ENCODE results near the gene SEZ6L. TPM values are rescaled to one million over a fixed set of nuclear protein-coding genes. Genes with fewer than 3 reads are reported as not detected.

Gene SEZ6L
- total RNA-seq, 1 experiment from 2014 or later, result 0.13 TPM

DNA sequence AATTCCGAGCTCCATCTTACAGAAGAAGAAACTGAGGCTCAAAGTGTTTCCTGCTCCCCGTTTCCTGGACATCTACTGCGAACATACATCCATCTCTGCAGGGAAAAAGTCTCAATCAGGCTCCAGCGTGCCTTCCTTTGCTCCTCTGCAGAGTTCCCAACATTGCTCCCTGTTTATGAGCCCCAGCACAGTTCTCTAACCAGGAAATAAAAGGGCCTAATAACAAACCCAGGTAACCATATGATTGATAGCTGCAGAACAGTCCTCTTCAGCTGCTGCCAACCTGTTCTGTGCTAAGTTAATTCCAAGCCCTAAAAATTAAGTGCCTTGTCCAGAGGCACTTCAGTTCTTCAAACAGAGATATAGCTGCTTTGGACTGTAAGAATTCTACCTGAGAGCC, 154.9 kb downstream of the SEZ6L start:
- Histone ChIP-seq H3K27ac (ENCODE audit: insufficient read length, low read depth, low read length) (no peak overlapping the region), H3K4me1 (ENCODE audit: insufficient read depth, low read length) (no peaks in the 10 kb centered on the region), H3K27me3 (ENCODE audit: insufficient read depth, low read length) (no peaks in the 10 kb centered on the region), H3K79me2 (ENCODE audit: insufficient read depth, low read length) (no peaks in the 10 kb centered on the region), H3K18ac (ENCODE audit: insufficient read length, low read depth, low read length) (no peak overlapping the region), H3K56ac (ENCODE audit: insufficient read length, low read depth, low read length) (no peak overlapping the region), H3K23me2 (ENCODE audit: insufficient read length, low read depth, low read length, poor library complexity, severe bottlenecking) (peaks cover 5% of the 10 kb centered on the region), H2BK5ac (ENCODE audit: insufficient read length, low read length) (no peak overlapping the region), H3K4me2 (ENCODE audit: insufficient read depth, insufficient read length, low read length) (no peak overlapping the region), H3K14ac (ENCODE audit: insufficient read depth, low read length) (no peak overlapping the region), H2BK12ac (ENCODE audit: insufficient read length, low read depth, low read length) (no peak overlapping the region), H3K79me1 (ENCODE audit: insufficient read depth, low read depth, low read length, poor library complexity, severe bottlenecking) (no peaks in the 10 kb centered on the region), H4K20me1 (ENCODE audit: control insufficient read depth, insufficient read depth, insufficient read length) (no peaks in the 10 kb centered on the region), H4K8ac (replicated peaks; ENCODE audit: insufficient read length, low read depth, low read length) (no peak overlapping the region), H4K5ac (ENCODE audit: insufficient read length, low read depth, low read length) (no peak overlapping the region), H2AK5ac (ENCODE audit: insufficient read length, low read length) (no peak overlapping the region), H2BK20ac (ENCODE audit: low read depth, low read length, poor library complexity, severe bottlenecking) (no peak overlapping the region), H3K4ac (ENCODE audit: low read depth, low read length) (no peak overlapping the region), H2BK15ac (ENCODE audit: low read depth, low read length) (no peak overlapping the region), H2AFZ (ENCODE audit: low read length) (no peak overlapping the region), H2BK120ac (ENCODE audit: low read depth, low read length, poor library complexity, severe bottlenecking) (no peak overlapping the region), H3K9ac (ENCODE audit: extremely low read depth, insufficient read length, low read length) (no peak overlapping the region), H3K9me3 (ENCODE audit: control insufficient read depth, low read depth, low read length) (no peaks in the 10 kb centered on the region), H3K23ac (ENCODE audit: insufficient read length, low read depth, low read length) (no peak overlapping the region), H3T11ph (ENCODE audit: low read length) (no peak overlapping the region), H4K91ac (ENCODE audit: insufficient read length, low read depth, low read length) (no peak overlapping the region)
- Mint-ChIP-seq H3K4me3 (no peak overlapping the region), H3K9me3 (peaks cover 0 to 3% of the 10 kb centered on the region in 2 experiments; a peak in 2 of 5 replicates), H3K27ac (no peak overlapping the region), H3K36me3 (ENCODE audit: insufficient read depth in 1 of 3, low read depth in 3 of 3) (no peaks in the 10 kb centered on the region), H3K4me1 (0 out of 4 replicates have a peak, but pooled peaks cover 0 to 3% of the 10 kb centered on the region in 2 experiments), H3K27me3 (ENCODE audit: low read depth) (peaks cover 18% of the 10 kb centered on the region)
- TF ChIP-seq, protein P1, sequence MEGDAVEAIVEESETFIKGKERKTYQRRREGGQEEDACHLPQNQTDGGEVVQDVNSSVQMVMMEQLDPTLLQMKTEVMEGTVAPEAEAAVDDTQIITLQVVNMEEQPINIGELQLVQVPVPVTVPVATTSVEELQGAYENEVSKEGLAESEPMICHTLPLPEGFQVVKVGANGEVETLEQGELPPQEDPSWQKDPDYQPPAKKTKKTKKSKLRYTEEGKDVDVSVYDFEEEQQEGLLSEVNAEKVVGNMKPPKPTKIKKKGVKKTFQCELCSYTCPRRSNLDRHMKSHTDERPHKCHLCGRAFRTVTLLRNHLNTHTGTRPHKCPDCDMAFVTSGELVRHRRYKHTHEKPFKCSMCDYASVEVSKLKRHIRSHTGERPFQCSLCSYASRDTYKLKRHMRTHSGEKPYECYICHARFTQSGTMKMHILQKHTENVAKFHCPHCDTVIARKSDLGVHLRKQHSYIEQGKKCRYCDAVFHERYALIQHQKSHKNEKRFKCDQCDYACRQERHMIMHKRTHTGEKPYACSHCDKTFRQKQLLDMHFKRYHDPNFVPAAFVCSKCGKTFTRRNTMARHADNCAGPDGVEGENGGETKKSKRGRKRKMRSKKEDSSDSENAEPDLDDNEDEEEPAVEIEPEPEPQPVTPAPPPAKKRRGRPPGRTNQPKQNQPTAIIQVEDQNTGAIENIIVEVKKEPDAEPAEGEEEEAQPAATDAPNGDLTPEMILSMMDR (conservative IDR thresholded peaks at IDR 0.05), result no peak
- DNase-seq, result no peak
- no CpG with 5 or more reads among the region's 4 CpGs for WGBS (ENCODE audit: extremely low coverage, insufficient read length, low lambda C conversion rate)
